ENCODE data around the gene GCH1. TPM values are rescaled to one million over a fixed set of nuclear protein-coding genes. Genes with fewer than 3 reads are reported as not detected.

The GCH1 gene
- total RNA-seq, 4 donors from 2014 or later, result 6.9 to 13.2 (median 8.1) TPM

DNA sequence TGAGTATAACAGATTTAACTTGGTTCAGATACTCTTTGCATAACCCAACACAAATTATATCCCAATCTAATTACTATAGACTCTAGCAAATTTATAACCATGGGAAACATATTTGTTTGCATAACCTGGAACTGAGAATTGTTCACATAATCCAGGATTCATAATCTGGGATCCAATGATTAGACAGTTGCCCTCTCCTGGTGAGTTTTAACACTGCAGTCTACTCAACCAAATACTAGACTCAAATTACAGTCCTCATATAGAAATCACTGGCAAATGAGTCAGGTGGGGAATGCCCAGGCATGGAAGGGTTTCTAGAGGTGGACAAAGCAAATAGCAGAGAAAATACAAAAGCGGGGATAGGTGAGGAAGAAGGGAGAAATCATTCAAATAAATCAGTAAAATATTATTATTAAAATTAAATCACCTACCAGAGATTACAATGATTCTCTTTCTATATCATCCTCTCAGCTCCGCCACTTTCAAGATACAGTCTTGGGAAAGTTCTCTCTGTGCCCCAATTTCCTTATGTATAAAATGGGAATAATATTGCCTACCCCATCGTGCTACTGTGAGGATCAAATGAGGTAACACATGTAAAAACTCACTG, 9.4 kb downstream of the GCH1 start:
- 74 to 76% methylated on average over 3 of the region's 3 CpGs for WGBS, 2 donors
- Histone ChIP-seq H3K27ac (no peak overlapping the region), H3K27me3 (no peaks in the 10 kb centered on the region), H3K36me3 (no peaks in the 10 kb centered on the region), H3K4me3 (no peak overlapping the region), H3K9me3 (no peaks in the 10 kb centered on the region), H3K4me1 (no peaks in the 10 kb centered on the region)
- TF ChIP-seq POLR2A (IDR thresholded peaks at IDR 0.05) (no peak), EP300 (IDR thresholded peaks at IDR 0.05) (no peak)
- TF ChIP-seq, protein P1, sequence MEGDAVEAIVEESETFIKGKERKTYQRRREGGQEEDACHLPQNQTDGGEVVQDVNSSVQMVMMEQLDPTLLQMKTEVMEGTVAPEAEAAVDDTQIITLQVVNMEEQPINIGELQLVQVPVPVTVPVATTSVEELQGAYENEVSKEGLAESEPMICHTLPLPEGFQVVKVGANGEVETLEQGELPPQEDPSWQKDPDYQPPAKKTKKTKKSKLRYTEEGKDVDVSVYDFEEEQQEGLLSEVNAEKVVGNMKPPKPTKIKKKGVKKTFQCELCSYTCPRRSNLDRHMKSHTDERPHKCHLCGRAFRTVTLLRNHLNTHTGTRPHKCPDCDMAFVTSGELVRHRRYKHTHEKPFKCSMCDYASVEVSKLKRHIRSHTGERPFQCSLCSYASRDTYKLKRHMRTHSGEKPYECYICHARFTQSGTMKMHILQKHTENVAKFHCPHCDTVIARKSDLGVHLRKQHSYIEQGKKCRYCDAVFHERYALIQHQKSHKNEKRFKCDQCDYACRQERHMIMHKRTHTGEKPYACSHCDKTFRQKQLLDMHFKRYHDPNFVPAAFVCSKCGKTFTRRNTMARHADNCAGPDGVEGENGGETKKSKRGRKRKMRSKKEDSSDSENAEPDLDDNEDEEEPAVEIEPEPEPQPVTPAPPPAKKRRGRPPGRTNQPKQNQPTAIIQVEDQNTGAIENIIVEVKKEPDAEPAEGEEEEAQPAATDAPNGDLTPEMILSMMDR (IDR thresholded peaks at IDR 0.05), result peak; percentile 52 to 72 (median 65)
- DNase-seq (ENCODE audit: low spot score in 2 of 2), result peak in 1 of 2 donors; percentile 87

DNA sequence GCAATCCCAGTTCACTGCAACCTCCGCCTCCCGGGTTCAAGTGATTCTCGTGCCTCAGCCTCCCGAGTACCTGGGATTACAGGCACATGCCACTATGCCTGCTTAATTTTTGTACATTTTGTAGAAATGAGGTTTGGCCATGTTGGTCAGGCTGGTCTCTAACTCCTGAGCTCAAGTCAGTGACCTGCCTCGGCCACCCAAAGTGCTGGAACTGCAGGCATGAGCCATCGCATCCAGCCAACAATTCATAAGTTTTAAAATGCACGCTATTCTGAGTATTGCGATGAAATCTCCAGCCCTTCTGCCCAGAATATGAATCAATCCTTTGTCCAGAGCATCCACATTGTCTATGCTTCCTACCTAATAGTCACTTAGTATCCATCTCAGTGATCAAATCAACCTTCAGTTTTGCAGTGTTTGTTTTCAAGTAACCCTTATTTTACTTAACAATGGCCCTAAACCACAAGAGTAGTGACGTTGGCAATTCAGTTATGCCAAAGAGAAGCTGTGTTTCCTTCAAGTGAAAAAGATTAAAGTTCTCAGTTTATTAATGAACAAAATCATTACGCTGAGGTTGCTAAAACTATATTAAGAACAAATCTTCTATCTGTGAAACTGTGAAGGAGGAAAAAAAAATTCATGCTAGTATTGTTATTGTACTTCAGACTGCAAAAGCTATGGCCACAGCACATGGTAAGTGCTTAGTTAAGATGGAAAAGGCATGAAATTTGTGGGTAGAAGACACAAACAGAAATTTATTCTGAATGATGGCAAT, 11.0 kb downstream of the GCH1 start:
- H3K36me3 ChIP-seq, result no peaks in the 10 kb centered on the region
- H3K27ac ChIP-seq, result no peak overlapping the region
- WGBS, 2 donors, result 76 to 77% methylated on average over 10 of the region's 10 CpGs
- DNase-seq (ENCODE audit: low spot score in 2 of 2), result no peak
- H3K27me3 ChIP-seq, result no peaks in the 10 kb centered on the region
- TF ChIP-seq, protein P1 (IDR thresholded peaks at IDR 0.05), result no peak
- TF ChIP-seq EP300 (IDR thresholded peaks at IDR 0.05), result no peak
- no peak for TF ChIP-seq POLR2A (IDR thresholded peaks at IDR 0.05)
- no peaks in the 10 kb centered on the region for H3K4me1 ChIP-seq
- no peak overlapping the region for H3K4me3 ChIP-seq
- H3K9me3 ChIP-seq, result no peaks in the 10 kb centered on the region

DNA sequence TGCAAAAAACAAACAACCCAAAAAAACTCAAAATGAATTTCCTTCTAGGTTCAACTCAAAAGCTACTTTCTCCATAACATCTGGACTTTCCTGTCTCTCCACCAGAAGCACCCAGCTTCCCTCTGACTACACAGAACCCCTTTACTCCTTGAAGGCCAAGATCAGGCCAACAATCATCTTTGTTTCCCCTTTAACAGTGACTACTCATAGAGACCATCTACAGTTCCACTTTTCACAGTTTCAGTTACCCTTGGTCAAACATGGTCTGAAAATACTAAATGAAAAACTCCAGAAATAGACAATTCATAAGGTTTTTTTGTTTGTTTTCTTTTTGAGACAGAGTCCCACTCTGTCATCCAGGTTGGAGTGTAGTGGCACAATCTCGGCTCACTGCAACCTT, 11.8 kb downstream of the GCH1 start:
- H3K27ac ChIP-seq, result no peak overlapping the region
- 81 to 92% methylated on average over 1 of the region's 1 CpG for WGBS, 2 donors
- no peaks in the 10 kb centered on the region for H3K9me3 ChIP-seq
- no peaks in the 10 kb centered on the region for H3K27me3 ChIP-seq
- no peak for DNase-seq (ENCODE audit: low spot score in 2 of 2)
- H3K4me3 ChIP-seq, result no peak overlapping the region
- H3K36me3 ChIP-seq, result no peaks in the 10 kb centered on the region
- no peaks in the 10 kb centered on the region for H3K4me1 ChIP-seq
- no peak for TF ChIP-seq EP300 (IDR thresholded peaks at IDR 0.05)
- no peak for TF ChIP-seq POLR2A (IDR thresholded peaks at IDR 0.05)
- TF ChIP-seq, protein P1 (IDR thresholded peaks at IDR 0.05), result no peak

DNA sequence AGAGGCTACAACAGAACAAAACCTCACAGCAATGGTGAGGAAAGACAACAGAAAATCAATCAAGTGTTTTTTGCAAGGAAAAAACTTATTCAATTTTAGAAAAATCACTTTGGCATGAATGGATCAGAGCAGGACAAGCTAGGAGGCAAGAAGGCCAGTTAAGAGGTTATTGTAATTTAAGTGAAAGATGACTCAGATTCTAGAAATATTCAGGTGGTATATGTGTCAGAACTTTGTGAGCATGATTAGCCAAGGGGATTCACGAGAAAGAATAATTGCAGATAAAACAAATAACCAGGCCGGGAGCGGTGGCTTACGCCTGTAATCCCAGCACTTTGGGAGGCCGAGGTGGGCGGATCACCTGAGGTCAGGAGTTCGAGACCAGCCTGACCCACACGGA, 12.7 kb downstream of the GCH1 start:
- DNase-seq (ENCODE audit: low spot score in 2 of 2), result no peak
- no peaks in the 10 kb centered on the region for H3K27me3 ChIP-seq
- no peaks in the 10 kb centered on the region for H3K9me3 ChIP-seq
- H3K4me1 ChIP-seq, result no peaks in the 10 kb centered on the region
- H3K36me3 ChIP-seq, result no peaks in the 10 kb centered on the region
- WGBS, 2 donors, result 90 to 93% methylated on average over 8 of the region's 8 CpGs
- no peak for TF ChIP-seq EP300 (IDR thresholded peaks at IDR 0.05)
- TF ChIP-seq, protein P1 (IDR thresholded peaks at IDR 0.05), result no peak
- no peak for TF ChIP-seq POLR2A (IDR thresholded peaks at IDR 0.05)
- H3K4me3 ChIP-seq, result no peak overlapping the region
- H3K27ac ChIP-seq, result no peak overlapping the region

GRCh38 chr14:54882521-54882920, 20.1 kb downstream of the GCH1 start:
- Histone ChIP-seq H3K9me3 (no peaks in the 10 kb centered on the region), H3K4me1 (peaks cover 0 to 17% (median 5%) of the 10 kb centered on the region in 4 donors), H3K27me3 (no peaks in the 10 kb centered on the region), H3K4me3 (no peak overlapping the region), H3K36me3 (no peaks in the 10 kb centered on the region), H3K27ac (peak overlapping the region in 2 of 4 donors; percentile 65 to 73)
- TF ChIP-seq, protein P1 (IDR thresholded peaks at IDR 0.05), result no peak
- TF ChIP-seq POLR2A (IDR thresholded peaks at IDR 0.05) (no peak), EP300 (IDR thresholded peaks at IDR 0.05) (no peak)
- no peak for DNase-seq (ENCODE audit: low spot score in 2 of 2)
- WGBS, 2 donors, result 73 to 77% methylated on average over 6 of the region's 6 CpGs

Measured in tibial nerve (tissue), 4 donors.